ENCODE measurements around the gene NSG1. TPM values are rescaled to one million over a fixed set of nuclear protein-coding genes. Genes with fewer than 3 reads are reported as not detected.

Gene NSG1
- polyA plus RNA-seq, 1 of the 3 experiments (the other 2 are of a cell fraction): 11.4 TPM

DNA sequence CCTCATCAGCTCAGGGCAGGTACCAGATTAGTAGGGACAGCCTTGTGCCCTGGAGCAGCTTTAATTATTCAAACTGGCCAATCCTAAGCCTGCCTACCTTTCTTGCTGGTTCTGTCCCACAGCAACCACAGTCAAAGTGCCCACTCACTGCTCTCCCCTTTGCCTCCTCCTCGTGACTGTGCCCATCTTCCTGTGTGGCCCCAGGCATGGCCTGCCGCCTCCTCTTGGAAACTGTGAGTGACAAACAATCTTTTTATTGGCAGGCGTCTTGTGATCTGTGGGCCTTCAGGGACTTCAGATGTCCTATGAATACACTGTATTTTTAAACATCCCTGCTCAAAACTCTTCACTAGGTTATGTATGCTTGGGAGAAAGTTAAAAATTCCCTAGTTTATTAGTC, 22.8 kb upstream of the NSG1 start:
- TF ChIP-seq, protein P1, sequence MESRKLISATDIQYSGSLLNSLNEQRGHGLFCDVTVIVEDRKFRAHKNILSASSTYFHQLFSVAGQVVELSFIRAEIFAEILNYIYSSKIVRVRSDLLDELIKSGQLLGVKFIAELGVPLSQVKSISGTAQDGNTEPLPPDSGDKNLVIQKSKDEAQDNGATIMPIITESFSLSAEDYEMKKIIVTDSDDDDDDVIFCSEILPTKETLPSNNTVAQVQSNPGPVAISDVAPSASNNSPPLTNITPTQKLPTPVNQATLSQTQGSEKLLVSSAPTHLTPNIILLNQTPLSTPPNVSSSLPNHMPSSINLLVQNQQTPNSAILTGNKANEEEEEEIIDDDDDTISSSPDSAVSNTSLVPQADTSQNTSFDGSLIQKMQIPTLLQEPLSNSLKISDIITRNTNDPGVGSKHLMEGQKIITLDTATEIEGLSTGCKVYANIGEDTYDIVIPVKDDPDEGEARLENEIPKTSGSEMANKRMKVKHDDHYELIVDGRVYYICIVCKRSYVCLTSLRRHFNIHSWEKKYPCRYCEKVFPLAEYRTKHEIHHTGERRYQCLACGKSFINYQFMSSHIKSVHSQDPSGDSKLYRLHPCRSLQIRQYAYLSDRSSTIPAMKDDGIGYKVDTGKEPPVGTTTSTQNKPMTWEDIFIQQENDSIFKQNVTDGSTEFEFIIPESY (IDR thresholded peaks at IDR 0.05; ENCODE audit: borderline replicate concordance, low read depth): no peak
- TF ChIP-seq SMC3 (IDR thresholded peaks at IDR 0.05; ENCODE audit: low read depth, low read length) (no peak), JUND (IDR thresholded peaks at IDR 0.05) (no peak), RCOR1 (IDR thresholded peaks at IDR 0.05; ENCODE audit: low read length) (no peak), GATA2 (CRISPR knock-in tag; IDR thresholded peaks at IDR 0.05) (no peak), EZH2phosphoT487 (IDR thresholded peaks at IDR 0.05; ENCODE audit: borderline replicate concordance, low read depth) (no peak), RFX5 (IDR thresholded peaks at IDR 0.05; ENCODE audit: low read length) (no peak), ELF1 (IDR thresholded peaks at IDR 0.05) (no peak), EP300 (IDR thresholded peaks at IDR 0.05; ENCODE audit: borderline replicate concordance in 1 of 2, low read depth in 1 of 2, low read length in 1 of 2) (no peak), RXRA (IDR thresholded peaks at IDR 0.05; ENCODE audit: borderline replicate concordance, low read depth) (no peak), TEAD4 (IDR thresholded peaks at IDR 0.05; ENCODE audit: borderline replicate concordance, insufficient read depth) (no peak), FOSL2 (IDR thresholded peaks at IDR 0.05; ENCODE audit: borderline replicate concordance, low read depth) (no peak), CHD2 (IDR thresholded peaks at IDR 0.05; ENCODE audit: low read length, partially characterized antibody) (no peak), MEF2A (IDR thresholded peaks at IDR 0.05; ENCODE audit: borderline replicate concordance, low read depth) (no peak), NFIC (IDR thresholded peaks at IDR 0.05; ENCODE audit: borderline replicate concordance) (no peak), TCF12 (IDR thresholded peaks at IDR 0.05) (no peak)
- TF ChIP-seq, protein P2, sequence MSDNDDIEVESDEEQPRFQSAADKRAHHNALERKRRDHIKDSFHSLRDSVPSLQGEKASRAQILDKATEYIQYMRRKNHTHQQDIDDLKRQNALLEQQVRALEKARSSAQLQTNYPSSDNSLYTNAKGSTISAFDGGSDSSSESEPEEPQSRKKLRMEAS (IDR thresholded peaks at IDR 0.05; ENCODE audit: low read depth): no peak
- TF ChIP-seq, protein P3, sequence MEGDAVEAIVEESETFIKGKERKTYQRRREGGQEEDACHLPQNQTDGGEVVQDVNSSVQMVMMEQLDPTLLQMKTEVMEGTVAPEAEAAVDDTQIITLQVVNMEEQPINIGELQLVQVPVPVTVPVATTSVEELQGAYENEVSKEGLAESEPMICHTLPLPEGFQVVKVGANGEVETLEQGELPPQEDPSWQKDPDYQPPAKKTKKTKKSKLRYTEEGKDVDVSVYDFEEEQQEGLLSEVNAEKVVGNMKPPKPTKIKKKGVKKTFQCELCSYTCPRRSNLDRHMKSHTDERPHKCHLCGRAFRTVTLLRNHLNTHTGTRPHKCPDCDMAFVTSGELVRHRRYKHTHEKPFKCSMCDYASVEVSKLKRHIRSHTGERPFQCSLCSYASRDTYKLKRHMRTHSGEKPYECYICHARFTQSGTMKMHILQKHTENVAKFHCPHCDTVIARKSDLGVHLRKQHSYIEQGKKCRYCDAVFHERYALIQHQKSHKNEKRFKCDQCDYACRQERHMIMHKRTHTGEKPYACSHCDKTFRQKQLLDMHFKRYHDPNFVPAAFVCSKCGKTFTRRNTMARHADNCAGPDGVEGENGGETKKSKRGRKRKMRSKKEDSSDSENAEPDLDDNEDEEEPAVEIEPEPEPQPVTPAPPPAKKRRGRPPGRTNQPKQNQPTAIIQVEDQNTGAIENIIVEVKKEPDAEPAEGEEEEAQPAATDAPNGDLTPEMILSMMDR (IDR thresholded peaks at IDR 0.05): no peak
- TF ChIP-seq, protein P4, sequence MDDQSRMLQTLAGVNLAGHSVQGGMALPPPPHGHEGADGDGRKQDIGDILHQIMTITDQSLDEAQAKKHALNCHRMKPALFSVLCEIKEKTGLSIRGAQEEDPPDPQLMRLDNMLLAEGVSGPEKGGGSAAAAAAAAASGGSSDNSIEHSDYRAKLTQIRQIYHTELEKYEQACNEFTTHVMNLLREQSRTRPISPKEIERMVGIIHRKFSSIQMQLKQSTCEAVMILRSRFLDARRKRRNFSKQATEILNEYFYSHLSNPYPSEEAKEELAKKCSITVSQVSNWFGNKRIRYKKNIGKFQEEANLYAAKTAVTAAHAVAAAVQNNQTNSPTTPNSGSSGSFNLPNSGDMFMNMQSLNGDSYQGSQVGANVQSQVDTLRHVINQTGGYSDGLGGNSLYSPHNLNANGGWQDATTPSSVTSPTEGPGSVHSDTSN (IDR thresholded peaks at IDR 0.05): no peak
- TF ChIP-seq, protein P5, sequence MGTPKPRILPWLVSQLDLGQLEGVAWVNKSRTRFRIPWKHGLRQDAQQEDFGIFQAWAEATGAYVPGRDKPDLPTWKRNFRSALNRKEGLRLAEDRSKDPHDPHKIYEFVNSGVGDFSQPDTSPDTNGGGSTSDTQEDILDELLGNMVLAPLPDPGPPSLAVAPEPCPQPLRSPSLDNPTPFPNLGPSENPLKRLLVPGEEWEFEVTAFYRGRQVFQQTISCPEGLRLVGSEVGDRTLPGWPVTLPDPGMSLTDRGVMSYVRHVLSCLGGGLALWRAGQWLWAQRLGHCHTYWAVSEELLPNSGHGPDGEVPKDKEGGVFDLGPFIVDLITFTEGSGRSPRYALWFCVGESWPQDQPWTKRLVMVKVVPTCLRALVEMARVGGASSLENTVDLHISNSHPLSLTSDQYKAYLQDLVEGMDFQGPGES (IDR thresholded peaks at IDR 0.05; ENCODE audit: low read depth, low read length): no peak
- H3F3A ChIP-seq (replicated peaks; ENCODE audit: insufficient read depth): no peaks in the 10 kb centered on the region
- H3K4me2 ChIP-seq: no peak overlapping the region
- no peaks in the 10 kb centered on the region for H4K20me1 ChIP-seq (ENCODE audit: insufficient read depth)
- ChIA-PET CTCF (interaction anchor here (0.8 kb wide), 1 partner anchor 48 kb away, joined by 3 read pairs; no protein-coding TSS in a partner anchor), POLR2A (no interaction called here)
- H3K27me3 ChIP-seq (ENCODE audit: insufficient read depth): no peaks in the 10 kb centered on the region; the same call in 1 of the 2 replicates
- no peak overlapping the region for H3K9ac ChIP-seq
- H2AFZ ChIP-seq (ENCODE audit: low read depth): no peak overlapping the region
- no peaks in the 10 kb centered on the region for H3K36me3 ChIP-seq (replicated peaks in 1 of 2; ENCODE audit: control insufficient read depth in 1 of 2, insufficient read depth in 2 of 2, low read length in 1 of 2)
- H3K4me1 ChIP-seq (ENCODE audit: control insufficient read depth in 1 of 2, insufficient read depth in 2 of 2, low read depth in 1 of 2, low read length in 1 of 2): no peaks in the 10 kb centered on the region
- 30% methylated on average over 3 of the region's 3 CpGs for WGBS (ENCODE audit: low lambda C conversion rate)
- no peaks in the 10 kb centered on the region for H3K9me3 ChIP-seq
- H3K27ac ChIP-seq (ENCODE audit: low read depth in 2 of 2, low read length in 1 of 2): no peak overlapping the region
- DNase-seq: no peak
- H3K9me2 ChIP-seq: no peaks in the 10 kb centered on the region
- H3K79me2 ChIP-seq (ENCODE audit: insufficient read depth): no peaks in the 10 kb centered on the region
- no peak overlapping the region for H3K4me3 ChIP-seq (ENCODE audit: low read depth in 2 of 2, low read length in 1 of 2)
